Measurements from ENCODE around the gene DLGAP1.

DNA sequence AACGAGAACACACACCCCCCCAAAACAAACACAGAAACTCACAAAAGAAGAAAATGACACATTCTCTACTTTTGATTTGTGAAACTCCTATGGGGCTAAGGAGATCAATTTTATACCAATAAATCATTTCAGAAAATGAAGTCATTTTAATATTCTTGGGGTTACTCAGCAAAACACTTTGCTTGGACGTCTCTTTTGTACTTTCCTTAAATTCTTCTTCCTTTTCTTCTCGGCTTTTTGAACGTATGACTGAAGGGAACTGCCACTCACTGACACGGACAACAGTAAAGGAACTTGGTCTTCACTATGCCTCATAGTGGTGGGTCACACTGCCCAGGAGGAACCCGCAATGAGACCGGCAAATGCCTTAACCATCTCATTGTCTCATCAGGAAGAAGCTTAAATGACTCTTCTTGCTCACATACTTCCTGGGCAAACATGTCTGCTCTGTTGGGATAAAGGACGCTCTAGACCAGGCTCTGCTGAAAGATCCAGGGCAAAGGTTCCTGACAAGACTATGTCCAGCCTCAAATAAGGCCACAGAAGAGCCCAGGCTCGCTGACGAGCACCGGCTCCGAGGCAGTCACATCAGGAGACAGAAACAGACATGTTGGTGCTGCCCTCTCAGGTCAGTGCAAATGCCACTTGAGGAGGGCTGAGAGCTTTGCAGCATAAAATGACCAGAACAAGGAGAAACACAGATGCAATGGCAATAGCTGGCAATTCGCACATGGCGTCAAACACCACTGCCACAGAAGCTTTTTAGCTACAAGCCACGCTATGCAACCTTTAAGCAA lies 799.7 kb downstream of the DLGAP1 start:
- TF ChIP-seq, protein P1, sequence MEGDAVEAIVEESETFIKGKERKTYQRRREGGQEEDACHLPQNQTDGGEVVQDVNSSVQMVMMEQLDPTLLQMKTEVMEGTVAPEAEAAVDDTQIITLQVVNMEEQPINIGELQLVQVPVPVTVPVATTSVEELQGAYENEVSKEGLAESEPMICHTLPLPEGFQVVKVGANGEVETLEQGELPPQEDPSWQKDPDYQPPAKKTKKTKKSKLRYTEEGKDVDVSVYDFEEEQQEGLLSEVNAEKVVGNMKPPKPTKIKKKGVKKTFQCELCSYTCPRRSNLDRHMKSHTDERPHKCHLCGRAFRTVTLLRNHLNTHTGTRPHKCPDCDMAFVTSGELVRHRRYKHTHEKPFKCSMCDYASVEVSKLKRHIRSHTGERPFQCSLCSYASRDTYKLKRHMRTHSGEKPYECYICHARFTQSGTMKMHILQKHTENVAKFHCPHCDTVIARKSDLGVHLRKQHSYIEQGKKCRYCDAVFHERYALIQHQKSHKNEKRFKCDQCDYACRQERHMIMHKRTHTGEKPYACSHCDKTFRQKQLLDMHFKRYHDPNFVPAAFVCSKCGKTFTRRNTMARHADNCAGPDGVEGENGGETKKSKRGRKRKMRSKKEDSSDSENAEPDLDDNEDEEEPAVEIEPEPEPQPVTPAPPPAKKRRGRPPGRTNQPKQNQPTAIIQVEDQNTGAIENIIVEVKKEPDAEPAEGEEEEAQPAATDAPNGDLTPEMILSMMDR (IDR thresholded peaks at IDR 0.05): no peak
- TF ChIP-seq ZFX (IDR thresholded peaks at IDR 0.05; ENCODE audit: borderline replicate concordance): no peak
